GM21447 (cell line): ENCODE results near the gene SHLD2.
"Not testable (repeated sequence)": the region's sequence is repeated elsewhere in the genome, so short reads cannot be mapped to it uniquely, and the experiment has no call there.

Experiments
- ATAC-seq: cut with Tn5 transposase; IDR thresholded peaks from one replicate; pipeline ENCODE4 v1.9.1; 2021; ENCODE audit not compliant: unreplicated experiment

The SHLD2 gene

GRCh38 chr10:87210309-87210708, 115.3 kb downstream of the SHLD2 start:
- ATAC-seq = not testable (repeated sequence)

- ATAC-seq = not testable (repeated sequence)
Measured at GRCh38 chr10:87211848-87212247, 116.8 kb downstream of the SHLD2 start.

GRCh38 chr10:87213150-87213765, 118.3 kb downstream of the SHLD2 start:
- not testable (repeated sequence) for ATAC-seq

- not testable (repeated sequence) for ATAC-seq
Measured at GRCh38 chr10:87213806-87214205, 118.8 kb downstream of the SHLD2 start.

- not testable (repeated sequence) for ATAC-seq
Measured at GRCh38 chr10:87216120-87216519, 121.1 kb downstream of the SHLD2 start.

GRCh38 chr10:87219370-87219769, 124.4 kb downstream of the SHLD2 start:
- ATAC-seq = not testable (repeated sequence)

GRCh38 chr10:87222789-87223188, 127.8 kb downstream of the SHLD2 start:
- not testable (repeated sequence) for ATAC-seq

- not testable (repeated sequence) for ATAC-seq
Measured at GRCh38 chr10:87225148-87225547, 130.1 kb downstream of the SHLD2 start, which contains the start of gene NUTM2A. NUTM2A (plus strand) TSS chr10:87225448; CDS start chr10:87225831, 383 bp downstream.

GRCh38 chr10:87228247-87228646, 133.2 kb downstream of the SHLD2 start:
- not testable (repeated sequence) for ATAC-seq

GRCh38 chr10:87229211-87229610, 134.2 kb downstream of the SHLD2 start:
- ATAC-seq = not testable (repeated sequence)

GRCh38 chr10:87234854-87235253, 139.8 kb downstream of the SHLD2 start:
- ATAC-seq = not testable (repeated sequence)

- not testable (repeated sequence) for ATAC-seq
Measured at GRCh38 chr10:87237244-87237643, 142.2 kb downstream of the SHLD2 start.

- not testable (repeated sequence) for ATAC-seq
Measured at GRCh38 chr10:87239346-87239808, 144.4 kb downstream of the SHLD2 start.
